HG03196 (cell line): ENCODE measurements around the gene ARID1B.
"Not testable (repeated sequence)": the region's sequence is repeated elsewhere in the genome, so short reads cannot be mapped to it uniquely, and the experiment has no call there.

Experiments
- ATAC-seq: cut with Tn5 transposase; IDR thresholded peaks from one replicate; pipeline ENCODE4 v1.9.1; 2021; ENCODE audit not compliant: unreplicated experiment

ARID1B gene

DNA sequence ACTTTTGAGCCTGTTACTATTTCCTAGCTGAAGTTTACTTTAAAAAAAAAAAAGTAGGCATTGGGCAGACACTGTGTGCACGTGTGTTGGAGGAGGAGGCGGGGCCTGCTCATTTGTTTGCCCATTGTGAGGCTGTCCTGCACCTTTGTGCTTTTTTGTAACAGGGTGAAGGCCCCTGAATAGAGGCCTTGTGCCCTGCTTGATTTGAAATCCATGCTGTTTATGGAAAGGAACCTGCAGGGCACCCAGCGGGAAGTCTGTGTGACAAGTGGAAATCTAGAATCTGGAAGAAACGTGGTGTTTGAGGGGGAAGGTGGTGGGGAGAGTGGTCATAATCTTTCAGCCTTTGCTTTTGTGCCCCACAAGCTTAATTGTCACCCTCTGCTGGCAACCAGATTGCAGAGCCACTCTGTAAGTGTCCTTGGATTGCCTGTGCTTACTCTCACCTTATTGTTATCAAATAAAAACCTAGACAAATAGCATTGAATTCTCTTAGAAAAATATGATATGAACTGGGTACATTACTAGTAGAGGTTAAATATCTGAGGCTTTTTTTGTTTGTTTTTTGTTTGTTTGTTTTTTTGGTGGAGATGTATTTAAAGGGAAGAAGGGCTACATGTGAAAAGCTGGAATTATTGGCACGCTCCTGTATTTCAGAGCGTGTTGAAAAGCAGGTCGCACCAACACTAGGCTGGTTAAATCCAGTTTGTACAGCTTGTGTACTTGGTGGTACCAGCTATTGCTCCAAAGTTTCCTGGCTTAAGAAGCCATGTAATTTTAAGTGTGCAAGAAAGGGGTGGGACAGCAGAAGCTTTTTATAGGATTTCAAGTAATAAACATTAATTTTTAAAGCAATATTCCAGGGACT is 156.3 kb downstream of the ARID1B start:
- ATAC-seq: no peak

DNA sequence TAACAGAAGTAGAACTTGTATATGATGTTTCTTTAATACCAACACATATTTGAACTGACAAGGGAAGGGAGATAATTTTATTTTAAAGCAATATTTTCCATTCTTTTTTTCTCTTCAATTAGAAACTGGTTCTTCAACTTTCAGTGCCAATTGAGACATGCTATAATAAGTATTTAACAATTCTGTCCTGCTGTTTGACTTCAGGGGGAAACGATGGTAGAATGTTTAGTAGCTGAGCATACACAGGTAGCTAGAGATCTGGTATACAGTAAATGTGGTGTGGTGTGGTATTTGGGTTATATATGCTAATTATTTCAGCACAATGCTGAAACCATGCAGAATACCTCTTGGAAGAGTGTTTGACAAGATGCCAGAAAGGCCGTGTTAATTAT is 156.9 kb downstream of the ARID1B start:
- no peak for ATAC-seq

DNA sequence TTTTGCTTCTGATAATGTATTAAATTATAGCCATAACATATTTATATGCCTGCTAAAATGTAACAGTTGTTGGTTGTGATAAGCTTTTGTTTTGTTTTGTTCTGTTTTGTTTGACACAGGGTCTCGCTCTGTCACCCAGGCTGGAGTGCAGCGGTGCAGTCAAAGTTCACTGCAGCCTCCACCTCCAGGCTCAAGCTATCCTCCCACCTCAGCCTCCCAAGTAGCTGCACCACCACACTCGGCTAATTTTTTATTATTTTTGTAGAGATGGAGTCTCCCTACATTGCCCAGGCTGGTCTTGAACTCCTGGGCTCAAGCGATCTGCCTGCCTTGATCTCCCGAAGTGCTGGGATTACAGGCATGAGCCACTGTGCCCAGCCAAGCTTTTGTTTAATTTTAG is 157.8 kb downstream of the ARID1B start:
- ATAC-seq: no peak

DNA sequence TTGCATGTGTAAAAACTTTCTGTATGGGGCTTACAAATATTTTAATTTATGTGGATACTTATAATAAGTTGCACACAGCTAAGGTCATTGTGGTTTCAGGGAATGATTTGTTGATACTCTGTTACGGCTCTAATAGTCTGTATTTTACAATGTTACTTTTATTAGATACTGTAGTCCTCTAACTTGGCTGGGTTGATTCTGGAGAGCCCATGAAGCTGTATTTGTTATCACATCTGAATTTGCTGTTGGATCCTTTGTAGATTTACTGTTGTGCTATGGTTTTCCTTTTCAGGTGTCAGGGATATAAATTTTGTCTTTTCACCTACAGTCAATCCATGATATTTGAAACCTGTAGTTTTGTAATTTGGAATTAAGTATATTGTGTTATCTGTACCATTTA is 161.0 kb downstream of the ARID1B start:
- no peak for ATAC-seq

DNA sequence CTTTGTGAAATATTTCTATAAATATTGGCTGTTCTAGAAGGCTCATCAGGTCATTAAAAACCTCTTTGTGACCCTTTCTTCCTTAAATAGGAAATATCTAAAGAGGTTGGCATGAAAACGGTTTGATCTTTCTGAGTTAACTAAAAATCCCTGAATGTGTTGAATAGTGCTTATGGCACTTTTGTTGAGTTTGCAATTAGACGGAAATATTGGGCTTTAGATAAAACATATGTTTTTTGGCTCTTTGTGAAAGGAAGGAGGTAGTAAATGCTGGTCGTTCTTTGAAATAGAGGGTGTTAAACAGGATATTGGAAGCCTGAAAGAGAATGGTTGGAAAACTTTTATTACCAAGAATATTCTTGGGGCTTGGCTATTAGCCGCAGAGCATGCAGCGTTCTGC is 163.0 kb downstream of the ARID1B start:
- ATAC-seq: no peak

DNA sequence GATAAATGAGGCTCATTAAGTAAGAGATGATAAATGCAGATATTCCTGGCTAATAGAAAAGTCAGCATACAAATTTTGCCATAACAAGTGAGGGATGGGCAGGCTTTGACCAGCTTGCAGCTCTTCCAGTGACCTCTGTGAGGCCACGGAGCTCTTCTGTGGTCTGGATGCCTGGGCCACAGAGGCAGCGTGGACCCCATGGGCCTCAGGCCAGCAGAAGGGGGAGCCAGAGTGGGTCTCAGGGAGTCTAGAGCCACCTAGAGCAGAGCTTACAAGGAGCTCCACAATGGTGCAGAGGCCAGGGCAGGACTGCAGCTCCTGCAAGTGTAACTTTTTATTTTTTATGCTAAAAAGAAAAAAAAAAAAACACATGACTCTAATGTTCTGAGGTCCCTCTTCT is 165.1 kb downstream of the ARID1B start:
- ATAC-seq: no peak

DNA sequence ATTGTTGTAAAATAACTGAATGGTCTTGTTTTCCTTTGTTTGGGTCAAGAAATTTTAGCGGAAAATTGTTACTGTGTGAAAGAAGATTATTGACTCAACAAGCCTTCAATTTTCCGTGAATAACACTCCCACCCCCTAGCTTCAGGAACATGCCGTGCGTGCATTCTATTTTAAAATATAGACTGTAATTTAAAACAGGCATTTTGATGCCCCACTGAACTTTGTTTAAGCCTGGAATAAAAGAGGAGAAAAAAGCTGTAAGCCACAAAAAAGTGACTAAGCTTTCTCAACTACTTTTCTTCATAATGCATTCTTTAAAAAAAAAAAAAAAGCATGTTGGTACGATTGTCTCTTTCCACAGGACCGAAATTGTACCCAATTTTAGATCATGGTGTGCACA is 166.0 kb downstream of the ARID1B start:
- no peak for ATAC-seq

DNA sequence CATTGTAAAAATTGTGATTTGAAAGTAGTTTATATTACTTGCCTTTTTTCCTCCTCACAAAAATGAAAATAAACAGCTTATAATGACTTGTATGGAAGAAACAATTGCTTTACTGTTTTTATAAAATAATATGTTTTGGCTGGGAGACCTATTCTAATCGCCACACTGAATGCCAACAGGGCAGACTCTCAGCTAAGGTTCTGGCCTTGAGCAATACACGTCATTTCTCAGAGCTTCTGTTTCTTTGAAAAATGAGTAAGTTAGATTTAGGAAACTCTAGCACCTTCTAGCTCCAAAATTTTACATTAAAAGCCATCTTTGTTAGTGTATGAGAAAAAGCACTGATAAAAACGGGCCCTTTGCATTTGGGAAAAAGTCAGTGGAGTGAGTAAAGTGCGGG is 166.6 kb downstream of the ARID1B start:
- no peak for ATAC-seq

DNA sequence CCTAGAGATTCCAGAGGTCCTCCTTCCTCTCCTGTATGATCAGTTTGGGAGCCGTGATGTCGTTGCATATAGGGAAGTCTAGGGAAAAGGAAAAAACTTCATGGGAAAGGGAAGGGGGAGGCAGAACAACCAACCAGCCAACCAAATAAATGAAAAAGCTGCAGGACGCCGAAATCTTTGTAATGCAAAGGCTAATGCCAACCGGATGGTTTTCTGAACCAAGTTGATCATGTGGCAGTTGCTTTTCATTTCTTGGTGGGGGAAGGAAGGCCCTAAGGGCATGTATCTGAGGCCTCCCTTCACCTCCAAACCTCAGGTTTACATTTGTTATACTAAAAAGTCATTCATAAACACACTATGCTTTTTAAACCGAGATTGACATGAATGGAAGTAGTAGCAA is 167.2 kb downstream of the ARID1B start:
- ATAC-seq: no peak

DNA sequence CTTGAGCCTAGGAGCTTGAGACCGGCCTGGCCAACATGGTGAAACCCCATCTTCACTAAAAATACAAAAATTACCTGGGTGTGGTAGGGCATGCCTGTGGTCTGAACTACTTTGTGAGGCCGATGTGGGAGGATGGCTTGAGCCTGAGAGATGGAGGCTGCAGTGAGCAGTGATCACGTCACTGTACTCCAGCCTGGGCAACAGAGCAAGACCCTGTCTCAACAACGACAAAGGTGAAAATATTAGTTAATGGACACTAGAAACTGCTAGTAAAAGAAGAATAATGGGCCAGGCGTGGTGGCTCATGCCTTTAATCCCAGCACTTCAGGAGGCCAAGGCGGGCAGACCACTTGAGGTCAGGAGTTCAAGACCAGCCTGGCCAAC is 168.6 kb downstream of the ARID1B start:
- ATAC-seq: not testable (repeated sequence)

DNA sequence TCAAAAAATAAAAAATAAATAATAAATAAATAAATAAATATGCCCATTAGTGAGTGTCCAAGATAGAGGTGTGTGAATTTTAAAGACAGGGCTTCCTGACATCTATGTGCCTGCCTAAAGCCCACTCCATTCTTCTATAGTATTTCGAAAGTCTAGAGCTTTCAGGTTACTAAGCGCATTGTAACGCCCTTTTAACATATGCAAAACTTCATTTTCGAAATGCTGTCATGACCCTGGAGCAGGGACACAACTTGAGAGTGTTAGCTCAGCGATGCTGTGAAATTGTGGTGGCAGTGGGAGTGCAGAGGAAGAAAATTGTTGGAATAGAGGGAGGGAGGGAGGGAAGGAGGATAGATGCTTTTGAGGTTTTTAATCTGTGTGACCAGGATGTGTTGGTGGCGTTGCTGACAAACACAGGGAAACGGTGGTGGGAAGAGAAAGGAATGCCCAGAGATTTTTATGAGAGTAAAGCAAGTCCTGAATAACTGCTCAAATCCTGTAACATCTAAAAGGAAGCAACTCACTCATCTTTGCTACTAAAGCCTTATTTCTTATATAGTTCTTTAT is 169.3 kb downstream of the ARID1B start:
- ATAC-seq: no peak

DNA sequence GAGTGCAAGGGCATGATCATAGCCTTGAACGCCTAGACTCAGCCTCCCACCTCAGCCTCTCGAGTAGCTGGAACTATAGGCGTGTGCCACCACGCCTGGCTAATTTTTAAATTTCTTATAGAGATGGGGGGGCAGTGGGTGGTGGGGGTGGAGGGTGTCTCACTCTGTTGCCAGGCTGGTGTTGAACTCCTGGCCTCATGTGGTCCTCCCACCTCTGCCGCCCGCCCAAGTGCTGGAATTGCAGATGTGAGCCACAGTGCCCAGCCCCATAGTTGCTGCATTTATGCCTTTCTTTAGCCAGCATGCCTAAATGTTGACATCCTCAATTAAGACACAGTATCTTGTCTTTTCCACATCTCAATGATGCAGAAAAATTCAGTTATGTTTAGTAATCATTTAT is 171.1 kb downstream of the ARID1B start:
- ATAC-seq: no peak

DNA sequence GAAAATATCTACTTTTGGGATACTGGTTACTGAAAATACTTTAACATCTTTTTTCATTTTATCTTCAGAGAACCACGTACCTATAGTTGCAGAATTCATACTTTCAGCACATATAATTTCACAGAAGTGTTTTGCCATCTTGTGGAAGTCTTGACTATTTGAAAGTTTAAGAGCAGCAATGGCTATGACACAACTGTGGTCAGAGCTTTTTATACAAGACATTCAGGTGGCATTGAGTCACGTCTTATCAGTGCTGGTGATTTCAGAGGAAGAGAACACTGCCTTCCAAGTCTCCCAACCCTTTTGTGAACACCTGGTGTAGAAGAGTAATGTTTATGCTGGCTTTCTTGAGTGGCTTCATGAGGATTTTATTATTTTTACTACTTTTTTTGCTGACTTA is 171.6 kb downstream of the ARID1B start:
- ATAC-seq: no peak

DNA sequence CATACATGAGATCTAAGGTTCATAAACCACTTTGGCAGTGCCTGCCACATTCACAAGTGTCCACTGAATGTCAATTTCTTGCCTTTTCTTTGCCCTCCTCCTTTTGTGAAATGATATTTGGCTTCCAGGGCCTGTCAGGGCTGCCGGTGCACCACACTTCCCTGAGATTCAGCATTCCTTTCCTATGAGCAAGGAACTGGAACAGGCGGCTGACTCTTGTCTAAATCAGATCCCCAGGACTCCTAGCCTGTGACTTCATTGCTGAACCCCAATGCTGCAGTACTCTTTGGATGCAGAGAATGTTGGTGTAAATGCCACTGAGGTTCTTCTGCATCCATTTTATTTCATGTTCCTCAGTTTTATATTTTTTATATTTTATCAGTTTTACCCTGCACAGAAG is 172.2 kb downstream of the ARID1B start:
- ATAC-seq: no peak

DNA sequence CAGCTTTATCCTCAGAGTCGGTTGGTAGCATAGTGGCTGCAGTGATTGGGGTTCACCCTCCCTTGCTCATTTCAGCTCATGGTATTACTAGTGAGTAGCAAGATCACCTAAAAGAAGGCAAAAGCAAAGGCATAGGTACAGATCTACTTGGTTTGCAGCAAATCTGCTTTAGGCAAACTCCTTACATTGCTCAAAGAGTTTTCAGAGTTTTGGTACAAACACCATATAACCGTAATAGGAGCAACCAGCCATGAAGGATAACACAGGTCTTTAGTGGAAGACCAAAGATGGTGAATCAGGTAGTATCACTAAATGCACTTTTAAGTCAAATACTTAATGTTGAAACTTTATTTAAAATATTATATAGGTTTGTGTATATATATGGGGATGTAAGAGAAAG is 172.9 kb downstream of the ARID1B start:
- no peak for ATAC-seq

DNA sequence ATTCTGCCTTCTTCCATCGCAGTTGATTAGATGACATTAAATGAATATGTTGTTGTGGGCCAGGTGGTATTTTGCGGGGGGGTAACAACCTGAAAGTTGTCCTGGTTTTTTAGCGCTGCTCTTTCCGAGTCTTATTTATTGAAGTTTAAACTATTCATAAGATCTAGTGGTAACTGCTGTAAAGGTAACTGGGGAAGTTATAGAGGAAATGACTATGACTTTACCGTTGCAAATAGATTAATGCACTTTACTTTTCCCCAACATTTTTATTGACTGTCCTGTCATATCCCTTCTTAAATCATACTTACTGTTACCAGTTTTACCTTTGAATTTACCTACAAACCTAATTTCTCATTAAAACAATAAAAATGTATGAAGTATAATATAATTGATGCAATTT is 173.4 kb downstream of the ARID1B start:
- no peak for ATAC-seq

DNA sequence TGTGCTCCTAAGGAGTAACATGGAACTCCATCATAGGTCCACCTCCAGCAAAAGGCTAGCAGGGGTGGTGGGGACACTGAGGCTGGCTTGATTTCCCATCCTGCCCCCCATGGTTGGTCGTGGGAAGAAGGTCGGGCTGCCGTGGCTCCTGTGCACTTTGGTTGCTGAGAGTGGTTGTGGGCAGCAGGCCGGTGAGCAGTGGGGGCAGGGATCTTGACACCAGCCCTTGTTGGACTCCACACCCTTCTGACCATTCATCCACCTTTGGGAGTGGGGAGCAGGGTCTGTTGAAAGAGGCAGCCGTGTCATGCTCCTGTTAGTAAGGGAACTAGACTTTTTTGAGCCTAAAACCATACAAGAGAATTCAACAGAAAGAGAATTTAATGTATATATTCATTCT is 175.2 kb downstream of the ARID1B start:
- no peak for ATAC-seq

DNA sequence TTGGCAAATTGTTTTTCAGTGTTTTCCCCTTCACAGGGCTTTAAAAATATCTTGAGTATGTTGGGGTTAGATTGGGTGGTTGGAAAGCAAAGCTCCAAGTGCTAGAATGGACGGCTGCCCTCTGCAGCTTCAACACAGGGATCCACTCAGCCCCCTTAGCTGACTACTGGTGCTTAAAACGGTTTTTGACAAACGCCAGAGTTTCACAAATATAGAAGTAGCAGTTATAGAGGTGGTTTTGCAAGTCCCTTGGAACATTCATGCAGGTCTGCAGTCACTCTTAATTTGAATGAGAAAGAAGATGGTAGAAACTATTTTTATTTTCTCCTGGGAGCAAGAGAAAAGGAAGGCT is 175.9 kb downstream of the ARID1B start:
- no peak for ATAC-seq

DNA sequence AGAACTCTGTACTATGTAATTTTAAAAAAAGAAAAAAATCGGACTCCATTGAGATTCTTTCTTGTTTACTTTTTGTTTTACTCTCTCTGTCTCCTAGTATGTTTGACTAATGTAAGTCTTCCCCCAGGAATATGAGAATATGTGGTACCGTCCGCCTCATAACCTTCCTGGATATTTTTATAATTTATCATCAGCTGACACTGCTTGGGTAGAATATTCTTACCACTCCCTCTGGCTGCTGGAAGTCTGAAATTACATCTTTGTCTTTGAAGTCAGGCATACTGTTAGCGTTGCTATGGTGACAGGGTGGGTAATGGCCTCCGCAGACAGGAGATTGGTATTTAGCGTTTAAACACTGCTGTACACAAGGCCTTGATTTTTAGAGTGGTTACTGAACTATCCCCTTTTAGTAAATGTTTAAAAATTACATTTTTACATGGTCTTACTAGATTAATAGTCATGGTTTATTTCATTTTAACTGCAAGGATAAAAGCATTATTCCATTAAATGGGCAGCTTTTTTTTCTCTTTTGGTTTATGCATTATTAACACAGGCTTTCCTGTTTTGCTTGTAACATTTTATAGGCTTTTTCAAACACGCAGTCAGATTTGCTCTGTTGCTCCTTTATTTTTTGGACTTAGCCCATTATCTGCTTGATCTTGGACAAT is 176.4 kb downstream of the ARID1B start:
- no peak for ATAC-seq

DNA sequence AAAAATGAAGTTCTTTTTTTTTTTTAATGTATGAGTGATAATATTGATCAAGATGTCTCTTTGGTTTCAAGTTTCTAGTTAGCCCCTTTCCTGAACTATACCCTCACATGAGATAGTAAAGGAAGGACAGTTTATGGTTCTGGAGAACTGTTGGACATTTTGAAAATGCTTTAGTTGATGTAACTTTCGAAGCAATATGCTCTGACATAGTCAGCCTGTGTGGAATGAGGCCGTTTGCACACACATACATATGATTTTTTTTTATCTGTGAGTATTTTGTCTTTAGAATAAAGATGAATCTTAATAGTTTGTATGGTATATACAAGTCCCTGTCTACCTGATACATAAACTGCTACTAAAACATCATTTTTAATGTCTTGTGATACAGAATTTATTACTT is 177.0 kb downstream of the ARID1B start:
- no peak for ATAC-seq

DNA sequence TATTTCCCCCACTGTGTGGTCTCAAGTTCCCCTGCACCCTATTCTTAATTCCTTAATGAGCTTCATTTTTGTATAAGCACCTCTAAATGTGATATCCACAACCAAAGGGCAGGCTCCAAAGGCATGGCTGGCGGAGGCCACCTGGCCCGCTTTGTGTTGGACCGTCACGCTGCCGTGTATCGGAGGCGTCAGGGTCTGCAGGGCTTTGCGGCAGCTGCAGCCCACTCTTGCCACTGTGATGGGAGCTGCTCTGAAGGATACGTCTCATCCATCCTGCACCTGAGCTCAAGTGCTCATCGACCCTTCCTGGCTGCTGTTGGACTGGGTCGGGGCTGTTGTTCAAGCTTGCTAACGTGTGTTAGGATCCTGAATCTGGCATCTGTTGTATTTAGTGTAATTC is 177.6 kb downstream of the ARID1B start:
- no peak for ATAC-seq

DNA sequence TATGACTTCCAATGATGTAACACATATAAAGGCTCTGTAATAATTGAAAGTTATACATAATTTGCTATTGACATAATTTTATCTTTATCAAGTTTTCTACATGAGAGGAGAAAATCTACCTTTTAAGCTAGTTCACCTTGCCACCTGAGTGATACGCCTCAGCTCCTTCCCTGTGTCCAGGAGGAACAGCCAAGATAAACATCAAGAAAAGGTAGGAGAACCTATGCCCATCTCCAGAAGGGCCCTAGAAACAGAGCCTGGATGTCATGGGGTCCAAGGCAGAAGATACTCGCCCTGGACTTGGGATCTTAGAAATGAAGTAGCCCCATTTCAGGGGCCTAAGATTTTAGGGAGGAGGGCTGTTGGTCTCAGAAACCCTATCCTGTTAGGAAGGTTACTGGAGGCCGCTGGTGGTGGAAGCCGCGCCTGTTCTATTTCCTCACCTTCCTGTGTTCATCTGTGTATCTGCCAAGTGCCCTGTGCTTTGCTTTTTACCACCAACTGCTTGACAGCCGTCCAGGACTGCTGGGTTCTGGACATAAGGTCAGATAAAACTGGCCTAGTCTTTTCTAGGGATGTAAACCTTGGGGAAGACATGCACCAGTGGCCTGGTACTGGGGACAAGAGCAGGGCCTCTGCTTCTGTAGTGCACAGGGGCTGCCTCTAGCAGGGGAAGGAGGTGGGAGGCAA is 178.5 kb downstream of the ARID1B start:
- no peak for ATAC-seq
